ENCODE results near the gene ESPNL. TPM values are rescaled to one million over a fixed set of nuclear protein-coding genes. Genes with fewer than 3 reads are reported as not detected.

ESPNL gene
- total RNA-seq, 1 donor from 2014 or later: 0.48 TPM

DNA sequence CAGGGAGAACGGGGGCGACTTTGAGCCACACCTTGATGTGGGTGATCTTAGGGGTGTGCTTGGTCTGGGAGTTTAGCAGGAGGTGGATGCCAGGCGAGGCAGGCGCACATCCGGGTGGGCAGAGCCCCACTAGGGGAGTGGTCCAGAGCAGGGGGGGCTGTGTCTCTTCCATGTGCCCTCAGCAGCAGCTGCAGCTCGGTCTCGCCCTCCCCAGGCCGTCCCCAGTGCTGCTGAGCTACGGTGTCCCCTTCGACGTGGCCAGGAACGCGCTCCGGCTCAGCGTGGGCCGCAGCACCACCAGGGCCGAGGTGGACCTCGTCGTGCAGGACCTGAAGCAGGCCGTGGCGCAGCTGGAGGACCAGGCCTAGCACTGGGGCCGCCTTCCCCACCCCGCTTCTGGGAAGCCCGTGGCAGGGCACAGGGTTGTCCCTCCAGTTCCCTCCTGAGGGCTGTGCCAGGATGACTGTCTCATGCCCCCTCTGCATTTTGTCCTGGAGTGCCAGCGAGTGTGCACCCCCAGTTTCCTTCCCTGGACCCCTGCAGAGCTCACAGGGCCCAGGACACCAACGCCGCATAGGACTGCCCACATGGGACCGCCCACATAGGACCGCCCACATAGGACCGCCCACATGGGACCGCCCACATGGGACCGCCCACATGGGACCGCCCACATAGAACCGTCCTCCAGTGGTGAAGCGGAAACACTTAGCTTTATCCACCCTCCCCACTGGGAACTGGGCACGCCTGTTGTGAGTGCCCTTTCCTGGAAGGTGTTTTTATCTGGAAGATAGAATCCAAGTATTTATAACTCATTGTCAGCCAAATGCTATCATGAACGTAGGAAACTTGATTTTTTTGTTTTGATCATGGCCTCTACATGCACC, 1.9 kb upstream of the ESPNL start:
- DNase-seq (ENCODE audit: low spot score): peak; percentile 90

DNA sequence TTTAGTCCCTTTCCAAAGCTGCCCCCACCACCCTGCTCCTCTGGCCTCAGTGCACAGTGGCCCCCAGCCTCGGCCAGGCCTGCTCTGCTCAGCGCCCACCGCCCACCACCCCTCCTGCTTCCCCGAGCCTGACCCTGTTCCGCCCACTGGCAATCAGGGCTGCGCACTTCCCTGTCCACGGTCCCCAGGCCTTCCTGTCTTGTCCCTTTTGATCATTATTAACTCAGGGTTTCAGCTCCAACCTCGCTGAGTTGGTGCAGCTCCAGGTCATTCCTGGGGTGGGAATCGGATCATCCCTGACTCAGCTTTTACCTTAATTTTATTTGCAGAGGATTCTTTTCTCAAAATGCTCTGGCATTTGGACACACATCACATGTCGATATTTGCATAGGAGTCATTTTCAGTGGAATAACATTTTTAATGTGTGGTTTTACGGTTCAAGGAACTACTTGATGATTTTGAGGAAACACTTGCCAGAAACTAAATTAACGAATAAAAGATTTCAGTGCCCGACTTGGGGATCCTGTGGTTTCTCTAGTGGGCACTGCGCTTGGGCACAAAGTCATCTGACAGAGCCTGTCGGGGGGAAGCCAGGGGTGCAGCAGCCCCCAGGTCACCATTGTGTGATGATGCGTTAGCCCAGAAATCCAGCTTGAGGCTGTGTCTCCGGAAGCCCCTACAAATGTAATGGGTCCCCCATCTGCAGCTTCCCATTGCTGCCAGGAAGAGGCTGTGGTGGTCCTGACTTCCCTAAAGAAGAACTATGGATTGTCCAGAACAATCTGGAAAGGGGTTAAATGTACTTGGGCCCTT, 1.0 kb upstream of the ESPNL start:
- DNase-seq (ENCODE audit: low spot score): peak; percentile 72

DNA sequence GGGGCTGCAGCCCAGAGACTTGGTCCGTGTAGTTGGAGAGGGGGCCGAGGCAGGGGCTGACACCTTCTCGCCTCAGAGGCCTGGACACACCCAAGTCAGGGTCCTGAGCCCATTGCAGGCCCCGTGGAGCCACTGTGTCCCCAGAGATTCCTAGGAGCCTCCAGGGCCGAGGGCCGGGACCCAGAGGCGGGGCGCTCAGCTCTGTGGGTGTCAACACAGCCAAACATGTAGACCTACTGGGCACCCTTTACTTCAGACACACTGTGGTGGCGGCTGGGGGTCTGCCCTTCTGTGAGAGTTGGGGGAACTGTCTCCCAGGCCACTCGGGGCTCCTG, 459 bp upstream of the ESPNL start:
- DNase-seq (ENCODE audit: low spot score): peak; percentile 80

DNA sequence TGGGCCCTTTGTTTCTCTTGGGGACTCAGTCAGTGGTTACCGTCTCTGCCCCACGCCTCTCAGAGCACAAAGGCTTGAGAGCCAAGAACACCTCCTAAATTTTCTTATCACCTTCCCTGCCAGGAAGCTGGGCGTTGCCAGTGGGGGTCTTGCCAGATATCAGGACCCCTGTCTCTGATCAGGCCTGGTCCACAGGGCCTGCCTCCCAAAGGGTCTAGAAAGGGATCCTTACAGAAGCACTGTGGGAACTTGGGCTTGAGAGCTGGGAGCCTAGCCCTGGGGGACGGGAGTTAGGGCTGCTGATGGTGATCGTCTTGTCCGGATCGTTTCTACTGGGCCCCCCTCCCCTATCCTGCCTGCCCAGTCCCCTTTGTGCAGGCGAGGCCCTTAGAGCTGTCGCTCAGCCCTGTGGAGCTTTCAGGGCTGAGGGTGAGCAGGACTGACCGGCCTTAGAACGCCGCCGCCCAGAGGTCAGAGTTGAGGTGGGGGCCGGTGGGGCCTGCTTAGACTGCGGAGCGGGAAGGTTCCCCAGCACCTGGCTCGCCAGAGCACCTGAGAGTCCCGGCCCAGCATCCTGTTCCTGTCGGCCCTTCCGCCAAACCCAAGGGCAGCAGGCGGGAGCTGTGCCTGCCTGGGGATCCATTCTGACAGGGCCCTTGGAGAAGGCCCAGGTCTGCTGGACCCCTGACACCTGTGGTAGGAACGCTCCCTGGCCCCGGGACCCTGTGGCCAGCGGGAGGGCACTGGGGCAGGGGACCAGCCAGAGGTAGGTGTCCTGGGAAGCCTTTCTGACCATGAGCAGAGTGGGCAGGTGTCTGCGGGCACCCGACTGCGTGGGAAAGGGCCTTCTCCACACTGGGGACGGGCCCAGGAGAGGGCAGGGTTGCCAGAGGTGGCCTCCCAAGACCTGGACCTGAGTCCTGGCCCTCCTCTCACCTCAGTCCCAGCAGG, 956 bp downstream of the ESPNL start:
- DNase-seq (ENCODE audit: low spot score): peak; percentile 74

DNA sequence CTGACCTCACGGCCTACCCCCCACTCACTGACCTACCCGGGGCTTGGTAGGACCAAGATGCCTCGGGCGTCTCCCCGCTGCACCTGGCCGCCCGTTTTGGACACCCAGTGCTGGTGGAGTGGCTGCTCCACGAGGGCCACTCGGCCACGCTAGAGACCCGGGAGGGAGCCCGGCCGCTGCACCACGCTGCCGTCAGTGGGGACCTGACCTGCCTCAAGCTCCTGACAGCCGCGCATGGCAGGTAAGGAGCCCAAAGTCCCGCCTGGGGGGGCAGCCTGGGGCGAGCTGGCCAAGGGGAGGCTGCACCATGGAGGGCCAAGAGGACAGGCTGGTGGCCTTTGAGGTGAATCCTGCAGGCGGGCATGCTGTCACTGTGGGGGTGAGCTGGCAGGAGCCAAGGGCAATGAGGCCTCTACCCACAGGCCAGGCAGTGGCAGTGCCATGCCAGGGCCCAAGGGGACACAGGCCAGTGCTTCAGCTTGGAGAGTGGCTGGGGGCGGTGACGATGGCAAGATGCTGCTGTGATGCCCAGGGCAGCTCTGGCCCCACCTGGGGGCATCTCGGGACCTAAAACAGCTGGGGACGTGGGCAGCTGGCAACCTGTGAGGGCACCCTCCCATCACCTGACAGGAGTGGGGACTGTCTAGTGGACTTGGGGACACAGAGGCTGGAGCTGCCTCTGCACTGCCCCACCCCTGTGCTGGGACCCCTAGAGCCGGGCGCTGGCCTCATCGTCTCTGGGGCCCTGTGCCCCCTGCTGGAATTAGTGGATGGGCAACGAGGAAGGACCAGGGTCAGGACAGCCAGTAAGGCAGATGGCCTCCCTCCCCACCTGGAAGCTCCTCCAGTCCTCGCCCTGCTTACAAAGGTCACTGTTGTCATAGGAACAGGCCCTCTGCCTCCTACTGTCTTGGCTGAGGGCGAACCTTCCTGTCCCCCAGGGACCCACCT, 2.0 kb downstream of the ESPNL start:
- DNase-seq (ENCODE audit: low spot score): peak; percentile 87

DNA sequence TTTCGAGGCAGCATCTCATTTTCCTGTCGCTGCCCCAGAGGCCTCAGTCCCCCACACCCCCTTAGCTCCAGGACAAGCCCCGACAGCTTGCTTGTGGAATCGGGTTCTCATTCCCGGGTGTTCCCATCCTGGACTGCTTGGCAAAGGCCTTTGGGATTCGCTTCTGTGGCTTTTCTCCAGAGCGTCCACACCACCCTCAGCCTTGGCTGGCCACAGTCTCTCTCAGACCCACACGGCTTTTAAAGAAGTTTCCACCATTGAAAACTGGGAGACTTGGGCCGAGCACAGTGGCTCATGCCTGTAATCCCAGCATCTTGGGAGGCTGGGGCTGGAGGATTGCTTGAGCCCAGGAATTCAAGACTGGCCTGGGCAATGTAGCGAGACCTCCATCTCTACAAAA, 2.7 kb downstream of the ESPNL start:
- peak; percentile 67 for DNase-seq (ENCODE audit: low spot score)

DNA sequence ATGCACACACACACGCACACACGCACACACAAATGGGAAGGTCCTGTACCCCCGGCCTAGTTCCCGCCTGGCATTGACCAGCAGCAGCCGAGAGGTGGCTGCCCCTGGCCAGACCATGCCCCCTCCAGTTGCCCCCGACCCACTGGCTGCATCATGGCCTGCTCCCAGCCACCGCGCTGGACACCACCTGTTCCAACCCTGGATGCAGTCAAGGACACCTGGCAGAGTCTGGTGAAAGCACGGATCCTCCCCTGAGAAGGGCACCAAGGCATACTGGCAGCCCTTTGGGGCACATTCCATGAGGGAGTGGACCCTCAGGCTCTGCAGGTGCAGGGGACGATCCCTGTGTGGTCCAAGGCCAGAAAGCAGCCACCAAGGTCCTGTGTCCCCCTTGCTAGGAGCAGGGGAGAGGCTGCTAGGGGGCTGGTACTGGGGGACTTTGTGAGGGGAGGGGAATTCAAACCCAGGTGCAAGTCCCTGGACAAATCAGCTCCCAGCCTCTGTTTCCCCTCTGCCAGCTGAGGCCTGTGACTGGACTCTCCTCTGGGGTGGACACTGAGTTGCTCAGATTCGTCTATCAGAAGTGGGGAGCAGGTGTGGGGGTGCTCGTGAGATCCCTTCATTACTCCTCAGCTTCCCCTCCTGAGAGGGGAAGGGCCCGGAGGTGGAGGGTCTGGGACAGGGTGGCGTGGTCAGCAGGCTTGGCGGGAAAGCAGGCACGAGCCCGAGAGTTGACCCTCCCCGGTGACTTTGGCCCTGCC, 3.5 kb downstream of the ESPNL start:
- DNase-seq (ENCODE audit: low spot score): peak; percentile 85

DNA sequence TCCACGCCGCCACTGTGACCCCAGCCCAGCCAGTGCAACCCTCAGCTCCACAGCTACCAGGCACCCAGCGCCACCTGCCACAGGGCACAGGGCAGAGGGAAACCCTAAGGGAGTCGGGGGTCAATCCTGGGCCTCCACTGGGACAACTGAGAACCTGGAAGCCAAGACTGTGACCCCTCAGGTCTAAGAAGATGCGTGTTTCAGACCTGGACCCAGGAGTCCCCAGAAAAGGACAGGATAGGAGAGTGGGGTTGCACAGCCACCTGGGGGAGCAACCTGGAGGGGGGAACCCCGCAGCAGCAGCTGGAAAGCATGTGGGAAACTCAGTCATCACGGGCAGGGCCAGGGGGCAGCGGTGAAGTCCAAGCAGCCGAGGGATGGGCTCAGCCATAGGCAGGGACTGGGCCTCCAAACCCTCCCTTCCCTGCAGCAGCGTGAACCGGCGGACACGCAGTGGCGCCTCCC, 4.1 kb downstream of the ESPNL start:
- peak; percentile 69 for DNase-seq (ENCODE audit: low spot score)

DNA sequence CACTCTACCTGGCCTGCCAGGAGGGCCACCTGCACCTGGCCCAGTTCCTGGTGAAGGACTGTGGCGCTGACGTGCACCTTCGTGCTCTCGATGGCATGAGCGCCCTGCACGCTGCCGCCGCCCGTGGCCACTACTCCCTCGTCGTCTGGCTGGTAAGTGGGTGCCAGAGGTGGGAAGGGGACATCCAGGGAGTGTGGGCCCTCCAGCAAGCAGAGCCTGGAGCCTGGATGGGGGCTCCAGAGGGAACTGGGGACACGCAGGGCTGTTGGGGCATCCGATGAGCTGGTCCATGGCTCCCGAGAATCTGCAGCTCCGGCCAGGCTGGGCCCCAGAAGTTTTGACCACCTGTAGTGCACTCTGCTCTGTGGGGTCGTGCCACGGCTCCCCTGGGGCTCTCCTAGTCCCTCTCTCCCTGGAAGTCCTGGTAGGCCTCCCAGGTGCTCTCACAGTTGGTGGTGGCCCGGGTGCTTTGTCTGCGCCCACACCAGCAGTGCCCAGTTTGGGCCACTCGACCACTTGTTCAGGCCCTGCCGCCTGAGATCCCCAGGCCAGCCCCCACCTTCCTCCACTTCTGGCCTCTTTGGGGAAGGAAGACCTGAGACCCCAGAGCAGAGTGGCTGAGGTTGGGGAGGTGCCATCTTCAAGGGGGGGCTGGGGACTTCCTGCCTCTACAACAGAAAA, 4.7 kb downstream of the ESPNL start:
- peak; percentile 81 for DNase-seq (ENCODE audit: low spot score)

DNA sequence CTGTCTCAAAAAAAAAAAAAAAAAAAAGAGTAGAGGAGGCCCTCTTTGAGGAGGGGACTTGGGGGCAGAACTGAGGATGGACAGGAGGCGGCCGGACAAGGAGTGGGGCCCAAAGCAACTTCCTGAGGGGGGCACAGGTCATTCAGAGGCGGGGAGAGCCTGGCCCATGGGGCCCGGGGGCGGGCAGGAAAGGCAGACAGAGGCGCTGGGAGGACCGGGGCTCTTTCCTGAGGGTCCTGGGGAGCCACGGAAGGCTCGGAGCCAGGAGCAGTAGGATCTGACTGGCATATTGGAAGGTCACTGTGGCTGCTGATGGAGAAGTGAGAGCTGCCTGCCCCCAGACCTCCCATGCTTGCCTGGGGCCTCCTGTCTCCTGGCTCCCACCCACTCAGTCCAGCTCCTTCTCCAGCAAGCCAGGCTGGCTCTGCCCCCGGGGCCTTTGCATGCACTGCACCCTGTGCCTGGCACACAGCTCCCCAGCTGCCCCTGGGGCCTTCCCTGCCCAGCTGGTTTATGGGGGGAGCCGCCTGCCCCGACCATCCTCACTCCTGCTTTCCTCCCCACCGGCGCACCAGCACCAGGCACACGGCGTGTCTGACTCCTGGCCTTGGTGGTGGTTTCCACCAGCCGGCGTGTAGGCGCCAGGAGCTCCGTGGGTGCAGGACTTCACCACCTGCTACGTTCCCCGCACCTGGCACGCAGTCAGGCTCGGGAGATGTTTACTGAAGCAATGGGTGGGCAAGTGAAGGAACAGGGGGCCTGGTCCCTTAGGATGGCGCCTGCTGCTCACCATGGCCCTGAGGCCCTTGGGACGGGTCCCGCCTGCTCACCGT, 5.6 kb downstream of the ESPNL start:
- peak; percentile 84 for DNase-seq (ENCODE audit: low spot score)

DNA sequence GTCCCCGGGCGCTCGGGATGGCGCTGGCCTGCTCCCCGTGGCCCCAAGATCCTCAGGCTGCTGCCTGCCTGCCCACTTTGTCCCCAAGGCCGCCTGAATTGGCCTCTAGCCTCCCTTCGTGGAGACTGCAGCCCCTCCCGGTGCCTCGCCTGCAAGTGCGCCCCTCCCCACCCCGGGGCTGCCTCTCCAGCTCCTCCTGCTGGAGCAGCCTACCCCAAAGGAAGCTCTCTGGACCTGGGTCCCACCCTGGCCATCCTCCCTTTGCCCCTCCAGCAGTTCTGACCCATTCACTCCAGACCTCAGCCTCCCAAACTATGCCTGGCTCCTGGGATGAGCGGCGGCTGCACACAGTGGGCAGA, 6.2 kb downstream of the ESPNL start:
- DNase-seq (ENCODE audit: low spot score): no peak

DNA sequence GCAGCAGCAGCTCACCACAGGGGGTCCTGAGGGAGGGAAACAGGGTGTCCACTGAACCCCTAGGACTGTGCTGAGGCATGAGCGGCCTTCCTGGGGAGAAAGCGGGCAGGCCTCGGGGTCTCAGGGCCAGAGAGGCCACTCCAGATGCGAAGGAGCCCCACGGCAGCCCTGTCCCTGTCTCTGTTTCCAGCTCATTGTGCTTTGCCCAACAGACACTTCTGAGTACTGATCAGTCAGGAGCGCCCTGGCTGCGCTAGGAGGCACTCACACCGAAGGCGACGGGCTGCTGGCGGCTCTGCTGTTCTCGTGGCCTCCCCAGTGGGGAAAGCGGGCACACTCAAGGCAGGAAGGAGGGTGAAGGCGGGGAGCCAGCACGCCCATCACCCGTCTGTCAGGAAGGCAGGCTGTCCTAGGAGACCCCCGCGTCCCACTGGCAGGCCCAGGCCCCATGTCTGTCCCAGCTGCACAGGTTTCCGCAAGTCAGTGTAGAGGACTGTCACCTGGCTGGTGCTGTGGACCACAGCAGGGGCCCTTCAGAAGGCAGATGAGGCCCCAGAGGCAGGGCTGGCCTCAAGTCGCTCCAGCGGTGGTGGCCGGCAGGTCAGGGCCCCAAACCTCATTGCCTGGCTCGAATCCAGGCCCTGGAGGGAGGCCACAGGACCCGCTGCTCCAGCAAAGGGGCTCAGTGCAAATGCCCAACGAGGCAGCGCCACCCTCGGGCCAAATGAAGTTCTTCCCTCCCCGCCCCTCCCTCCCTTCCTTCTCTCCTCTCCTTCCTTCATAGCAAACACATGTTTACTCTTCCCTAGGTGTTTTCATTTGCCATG, 6.8 kb downstream of the ESPNL start:
- peak; percentile 88 for DNase-seq (ENCODE audit: low spot score)

DNA sequence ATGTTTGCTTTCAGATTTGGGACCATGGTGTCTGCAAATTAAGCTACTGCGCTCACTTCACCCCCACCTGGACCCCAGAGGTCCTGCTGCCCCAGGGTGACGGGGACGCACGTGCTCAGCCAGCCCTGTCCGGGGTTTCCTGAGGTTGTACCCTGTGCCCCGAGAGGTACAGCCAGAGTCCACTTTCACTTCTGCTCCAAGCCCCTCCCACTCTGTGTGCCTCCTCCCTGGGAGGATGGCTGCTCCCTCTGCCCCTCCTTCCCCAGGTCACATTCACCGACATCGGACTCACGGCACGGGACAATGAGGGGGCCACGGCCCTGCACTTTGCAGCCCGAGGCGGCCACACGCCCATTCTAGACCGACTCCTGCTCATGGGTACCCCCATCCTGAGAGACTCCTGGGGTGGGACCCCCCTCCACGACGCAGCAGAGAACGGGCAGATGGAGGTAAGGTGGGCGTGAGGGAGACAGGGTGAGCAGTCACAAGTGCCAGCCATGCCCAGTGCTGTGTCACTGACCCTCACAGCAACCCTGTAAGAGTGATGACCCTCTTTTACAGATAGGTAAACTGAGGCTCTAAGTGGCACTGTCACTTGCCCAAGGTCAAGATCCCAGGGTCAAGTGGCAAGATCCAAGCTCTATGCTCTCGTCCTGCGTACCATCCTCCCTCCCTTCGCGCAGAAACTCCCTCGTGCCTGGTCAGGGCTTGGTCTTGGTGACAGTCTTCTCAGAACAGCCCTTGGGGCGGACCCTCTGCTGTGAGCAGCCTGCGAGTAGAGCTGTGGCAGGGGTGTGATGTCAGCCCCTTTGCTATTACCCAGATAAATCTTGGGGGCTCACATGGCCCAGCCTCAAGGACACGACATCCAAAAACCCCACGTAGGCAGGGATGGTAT, 7.6 kb downstream of the ESPNL start:
- DNase-seq (ENCODE audit: low spot score): peak; percentile 87

DNA sequence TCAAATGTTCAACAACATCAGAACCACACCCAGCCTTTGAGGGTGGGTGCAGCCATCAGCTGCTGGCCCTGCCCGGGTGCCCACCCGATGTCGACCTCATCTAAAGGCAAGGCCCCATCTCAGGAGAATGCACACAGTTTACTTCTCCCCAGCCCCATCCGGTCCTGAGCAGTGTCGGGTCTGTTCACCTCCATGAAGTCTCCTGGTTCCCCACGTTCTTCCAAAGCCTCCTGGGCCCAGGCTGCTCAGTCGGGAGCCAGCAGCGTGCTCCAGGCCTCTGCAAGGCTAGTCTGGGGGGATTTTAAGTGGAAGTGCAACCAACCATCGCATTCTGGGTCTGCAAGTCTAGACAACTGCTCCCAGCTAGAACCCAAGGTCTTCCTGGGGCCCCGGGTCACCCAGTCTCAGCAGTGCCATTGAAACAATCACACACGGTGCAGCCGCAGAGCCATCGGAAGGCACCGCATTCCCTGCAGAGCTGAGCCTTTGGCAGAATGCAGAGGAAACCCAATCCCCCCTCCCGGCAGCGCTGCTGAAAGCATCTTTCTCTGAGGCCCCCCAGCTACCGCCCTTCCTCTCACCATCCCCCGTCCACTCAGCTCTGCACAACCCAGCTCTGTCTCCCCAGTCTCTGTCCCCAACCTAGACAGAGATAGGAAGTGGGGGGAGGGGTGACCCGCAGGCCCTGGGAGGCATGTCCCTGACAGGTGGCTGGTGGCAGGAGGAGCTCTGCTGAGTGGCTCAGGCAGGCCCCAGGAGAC, 8.5 kb downstream of the ESPNL start:
- DNase-seq (ENCODE audit: low spot score): peak; percentile 81

DNA sequence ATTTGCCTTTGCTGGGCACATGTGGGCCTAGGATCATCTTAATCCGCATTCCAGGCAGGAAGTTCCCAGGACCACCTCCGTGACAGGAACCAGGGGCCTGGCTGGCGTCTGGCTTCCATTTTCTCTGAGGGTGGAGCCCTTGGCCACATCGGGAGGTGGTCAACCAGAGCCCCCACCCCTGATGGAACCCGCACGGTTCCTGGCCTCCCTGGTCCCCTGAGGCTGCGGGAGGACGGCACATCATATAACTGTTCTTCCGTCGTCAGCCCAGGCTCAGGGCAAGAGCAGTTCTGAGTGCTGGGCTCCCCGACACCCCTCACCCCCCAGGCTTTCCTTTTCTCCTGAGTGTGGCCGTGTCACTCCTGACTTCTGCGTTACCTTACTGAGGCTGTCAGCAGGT, 13.5 kb downstream of the ESPNL start:
- DNase-seq (ENCODE audit: low spot score): no peak

Data from mesenteric fat pad (tissue), 1 donor.